WTC11 (cell line): Measurements from ENCODE around the gene AKAP13. TPM values are rescaled to one million over a fixed set of nuclear protein-coding genes. Genes with fewer than 3 reads are reported as not detected.
A peak's percentile ranks its signal among the peaks of the same experiment; 100 is the strongest.

Experiments
- ATAC-seq: fragments of 200-7000 bp; cut with Tn5 transposase; 2 replicates; pipeline ENCODE4 v1.10.0; 2021; ENCODE audit warnings: mild to moderate bottlenecking, moderate library complexity
- CTCF ChIA-PET: fragments of 300-600 bp; sonication (Branson Sonifier 250); formaldehyde crosslinking; loops from one replicate; lab custom pipeline; 2021; ENCODE audit warnings: antibody characterized with exemption; lab: Charles Lee
- POLR2A ChIA-PET: fragments of 350-600 bp; sonication (Branson Sonifier 250); formaldehyde crosslinking; loops from one replicate; lab custom pipeline; 2021; ENCODE audit warnings: antibody characterized with exemption; lab: Charles Lee
- DNase-seq: peaks from one replicate; pipeline ENCODE4 v3.0.0; 2021; ENCODE audit warnings: low spot score
- H3K27ac Mint-ChIP-seq: 2 replicates; pipeline ENCODE4 v1.8.0; 2021; ENCODE audit warnings: mixed read lengths
- H3K27me3 Mint-ChIP-seq: 2 replicates; pipeline ENCODE4 v1.8.0; 2021; ENCODE audit warnings: low read depth, mild to moderate bottlenecking, moderate library complexity, mixed read lengths
- H3K36me3 Mint-ChIP-seq: 2 replicates; pipeline ENCODE4 v1.8.0; 2021; ENCODE audit warnings: mixed read lengths
- H3K4me1 Mint-ChIP-seq: 2 replicates; pipeline ENCODE4 v1.8.0; 2022; ENCODE audit warnings: mixed read lengths
- H3K4me3 Mint-ChIP-seq: 2 replicates; pipeline ENCODE4 v1.8.0; 2021; ENCODE audit warnings: mild to moderate bottlenecking, moderate library complexity, mixed read lengths
- H3K9me3 Mint-ChIP-seq: 2 replicates; pipeline ENCODE4 v1.8.0; 2021; ENCODE audit warnings: mixed read lengths
- ATF3 ChIP-seq: sonication (generic); formaldehyde crosslinking; conservative IDR thresholded peaks from 2 replicates; pipeline ENCODE4 v1.8.1; 2022; ENCODE audit warnings: mild to moderate bottlenecking, missing genetic modification reagents
- CDX4 ChIP-seq: fragments of 250-450 bp; sonication (Bioruptor Pico); IDR thresholded peaks from 2 replicates; pipeline ENCODE4 v1.9.0; 2021; ENCODE audit warnings: moderate library complexity, mild to moderate bottlenecking, inconsistent platforms, borderline replicate concordance
- ERG ChIP-seq: fragments of 250-450 bp; sonication (Bioruptor Pico); IDR thresholded peaks from 2 replicates; pipeline ENCODE4 v1.8.0; 2021; ENCODE audit warnings: mild to moderate bottlenecking
- FOXJ3 ChIP-seq: sonication (generic); formaldehyde crosslinking; IDR thresholded peaks from 2 replicates; pipeline ENCODE4 v1.9.0; 2021; ENCODE audit warnings: missing genetic modification reagents, mild to moderate bottlenecking, borderline replicate concordance
- NFE2L1 ChIP-seq: sonication (generic); formaldehyde crosslinking; IDR thresholded peaks from 2 replicates; pipeline ENCODE4 v1.8.1; 2023; ENCODE audit warnings: missing genetic modification reagents
- OVOL2 ChIP-seq: fragments of 250-450 bp; sonication (Bioruptor Pico); IDR thresholded peaks from 2 replicates; pipeline ENCODE4 v1.9.0; 2021; ENCODE audit warnings: mild to moderate bottlenecking, borderline replicate concordance
- PREB ChIP-seq: sonication (generic); formaldehyde crosslinking; IDR thresholded peaks from 2 replicates; pipeline ENCODE4 v1.8.1; 2022; ENCODE audit warnings: mild to moderate bottlenecking, missing genetic modification reagents, moderate library complexity, borderline replicate concordance
- TP53 ChIP-seq: sonication (generic); formaldehyde crosslinking; IDR thresholded peaks from 2 replicates; pipeline ENCODE4 v1.8.1; 2023; ENCODE audit warnings: mild to moderate bottlenecking, missing genetic modification reagents
- ZBTB43 ChIP-seq: sonication (generic); formaldehyde crosslinking; IDR thresholded peaks from 2 replicates; pipeline ENCODE4 v1.8.1; 2023; ENCODE audit warnings: mild to moderate bottlenecking, missing genetic modification reagents
- ZNF138 ChIP-seq: sonication (generic); formaldehyde crosslinking; conservative IDR thresholded peaks from 2 replicates; pipeline ENCODE4 v1.8.1; 2022; ENCODE audit warnings: mild to moderate bottlenecking, moderate library complexity, missing genetic modification reagents
- ZNF317 ChIP-seq: sonication (generic); formaldehyde crosslinking; IDR thresholded peaks from 2 replicates; pipeline ENCODE4 v1.8.1; 2023; ENCODE audit warnings: low read depth, mild to moderate bottlenecking, moderate library complexity, missing genetic modification reagents, borderline replicate concordance
- ZNF396 ChIP-seq: fragments of 250-450 bp; sonication (Bioruptor Pico); IDR thresholded peaks from 2 replicates; pipeline ENCODE4 v1.8.0; 2021; ENCODE audit warnings: mild to moderate bottlenecking, moderate library complexity, borderline replicate concordance
- ZSCAN18 ChIP-seq: fragments of 250-450 bp; sonication (Bioruptor Pico); IDR thresholded peaks from 2 replicates; pipeline ENCODE4 v2.1.2; 2022; ENCODE audit warnings: mild to moderate bottlenecking, moderate library complexity
- total RNA-seq: library from RNA; stranded (reverse); gene quantifications from 3 replicates; pipeline ENCODE4 v1.2.3, GENCODE V29; 2021

Gene AKAP13
- total RNA-seq, 1 experiment from 2014 or later: 50.3 TPM

GRCh38 chr15:85777250-85778106 is 397.1 kb downstream of the AKAP13 start:
- ATAC-seq (no peak), DNase-seq (no peak)
- POLR2A ChIA-PET: no interaction called here
- Mint-ChIP-seq H3K36me3 (no peaks in the 10 kb centered on the region), H3K9me3 (no peaks in the 10 kb centered on the region), H3K4me3 (no peak overlapping the region), H3K27me3 (no peaks in the 10 kb centered on the region), H3K27ac (peak overlapping the region; percentile 18), H3K4me1 (peaks cover 44% of the 10 kb centered on the region)
- CTCF ChIA-PET: interaction anchor here (1.5 kb wide), 1 partner anchor 9 kb away, joined by 4 read pairs; no protein-coding TSS in a partner anchor
- 0 out of 2 replicates have a peak, but pooled peaks have one; percentile 5 for TF ChIP-seq TP53 (CRISPR knock-in tag)
- TF ChIP-seq FOXJ3 (CRISPR knock-in tag): no peak

- H3K27me3 Mint-ChIP-seq: no peaks in the 10 kb centered on the region
- H3K27ac Mint-ChIP-seq: peak overlapping the region; percentile 13; the same call in 1 of the 2 replicates
- DNase-seq: no peak
- no peak for TF ChIP-seq ZNF138 (CRISPR knock-in tag)
- no peak for TF ChIP-seq ZNF317 (CRISPR knock-in tag)
- TF ChIP-seq ZSCAN18 (CRISPR knock-in tag): no peak
- no peak for TF ChIP-seq ATF3 (CRISPR knock-in tag)
- no peak for TF ChIP-seq ERG (CRISPR knock-in tag)
- TF ChIP-seq OVOL2 (CRISPR knock-in tag): no peak
- TF ChIP-seq CDX4 (CRISPR knock-in tag): no peak
- TF ChIP-seq NFE2L1 (CRISPR knock-in tag): no peak
- TF ChIP-seq ZBTB43: no peak
- no peak for TF ChIP-seq PREB (CRISPR knock-in tag)
- TF ChIP-seq ZNF396 (CRISPR knock-in tag): no peak
- H3K4me1 Mint-ChIP-seq: peaks cover 41% of the 10 kb centered on the region
- no peaks in the 10 kb centered on the region for H3K9me3 Mint-ChIP-seq
- no peaks in the 10 kb centered on the region for H3K36me3 Mint-ChIP-seq
- H3K4me3 Mint-ChIP-seq: no peak overlapping the region
- ChIA-PET POLR2A (interaction anchor here (1.5 kb wide), 1 partner anchor 12 kb away, joined by 3 read pairs; no protein-coding TSS in a partner anchor), CTCF (interaction anchor here (0.8 to 1.5 kb wide), 3 partner anchors 9 to 447 kb away, joined by 3 to 4 read pairs (median 3); no protein-coding TSS in a partner anchor)
- ATAC-seq: no peak
Observed at GRCh38 chr15:85778107-85778776, 397.8 kb downstream of the AKAP13 start.
